ENCODE measurements around the gene ARID1B.
A peak's percentile ranks its signal among the peaks of the same experiment; 100 is the strongest.

ARID1B gene

DNA sequence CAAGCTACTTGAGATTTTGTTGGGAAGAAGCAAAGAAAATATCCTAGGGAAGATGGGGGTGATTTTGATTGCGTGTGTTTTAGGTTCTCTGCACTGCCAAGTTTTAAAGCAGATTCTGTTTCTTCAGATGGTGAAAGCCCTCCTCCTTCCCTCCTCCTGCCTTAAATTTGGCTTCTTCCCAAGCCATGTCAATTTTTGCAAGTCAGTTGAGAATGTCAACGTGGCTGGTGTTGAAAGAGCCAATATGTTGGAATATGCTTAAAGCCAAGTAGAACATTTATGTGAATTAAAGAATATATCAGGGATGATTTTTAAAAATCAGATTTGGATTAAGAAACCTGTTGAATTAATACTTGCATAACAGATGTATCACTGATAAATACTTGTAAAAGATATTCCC is 270.8 kb downstream of the ARID1B start:
- Histone ChIP-seq H3K36me3 (ENCODE audit: control insufficient read depth in 1 of 2, insufficient read depth in 2 of 2, low read length in 2 of 2) (peaks cover 0 to 4% of the 10 kb centered on the region in 2 donors), H3K27ac (ENCODE audit: low read depth, low read length) (no peak overlapping the region), H3K9ac (ENCODE audit: low read depth in 1 of 2, low read length in 2 of 2) (no peak overlapping the region), H3K9me3 (ENCODE audit: control insufficient read depth in 1 of 2, low read length in 2 of 2) (no peaks in the 10 kb centered on the region), H3K4me3 (ENCODE audit: low read depth in 1 of 2, low read length in 2 of 2) (no peak overlapping the region), H3K4me1 (ENCODE audit: control insufficient read depth in 1 of 2, insufficient read depth in 2 of 2, low read length in 2 of 2) (no peaks in the 10 kb centered on the region), H3K27me3 (ENCODE audit: control insufficient read depth in 1 of 2, insufficient read depth in 2 of 2, low read length in 2 of 2) (no peaks in the 10 kb centered on the region)

DNA sequence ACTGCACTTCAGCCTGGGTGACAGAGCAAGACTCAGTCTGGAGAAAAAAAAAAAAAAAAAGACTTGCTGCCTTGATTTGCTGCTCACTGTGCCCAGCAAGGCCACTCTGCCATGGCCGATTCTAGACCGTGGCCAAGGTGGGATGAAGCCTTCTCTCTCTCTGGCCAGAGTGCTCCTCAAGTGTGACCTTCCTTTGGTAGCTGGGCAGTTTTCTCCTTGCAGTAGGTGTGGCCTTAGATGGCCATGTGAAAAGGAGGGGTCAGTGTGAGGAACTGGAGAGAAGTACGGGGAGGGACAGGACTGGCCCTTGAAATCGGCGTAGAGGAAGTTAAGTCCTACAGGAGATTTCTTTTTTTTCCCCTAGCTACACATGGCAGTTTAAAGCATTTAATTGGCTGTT is 272.0 kb downstream of the ARID1B start:
- no peak overlapping the region for H3K4me3 ChIP-seq (ENCODE audit: low read depth in 1 of 2, low read length in 2 of 2)
- H3K9ac ChIP-seq (ENCODE audit: low read depth in 1 of 2, low read length in 2 of 2), result no peak overlapping the region
- no peaks in the 10 kb centered on the region for H3K27me3 ChIP-seq (ENCODE audit: control insufficient read depth in 1 of 2, insufficient read depth in 2 of 2, low read length in 2 of 2)
- H3K4me1 ChIP-seq (ENCODE audit: control insufficient read depth in 1 of 2, insufficient read depth in 2 of 2, low read length in 2 of 2), result no peaks in the 10 kb centered on the region
- no peaks in the 10 kb centered on the region for H3K9me3 ChIP-seq (ENCODE audit: control insufficient read depth in 1 of 2, low read length in 2 of 2)
- H3K27ac ChIP-seq (ENCODE audit: low read depth, low read length), result no peak overlapping the region
- H3K36me3 ChIP-seq (ENCODE audit: control insufficient read depth in 1 of 2, insufficient read depth in 2 of 2, low read length in 2 of 2), result peaks cover 0 to 4% of the 10 kb centered on the region in 2 donors

DNA sequence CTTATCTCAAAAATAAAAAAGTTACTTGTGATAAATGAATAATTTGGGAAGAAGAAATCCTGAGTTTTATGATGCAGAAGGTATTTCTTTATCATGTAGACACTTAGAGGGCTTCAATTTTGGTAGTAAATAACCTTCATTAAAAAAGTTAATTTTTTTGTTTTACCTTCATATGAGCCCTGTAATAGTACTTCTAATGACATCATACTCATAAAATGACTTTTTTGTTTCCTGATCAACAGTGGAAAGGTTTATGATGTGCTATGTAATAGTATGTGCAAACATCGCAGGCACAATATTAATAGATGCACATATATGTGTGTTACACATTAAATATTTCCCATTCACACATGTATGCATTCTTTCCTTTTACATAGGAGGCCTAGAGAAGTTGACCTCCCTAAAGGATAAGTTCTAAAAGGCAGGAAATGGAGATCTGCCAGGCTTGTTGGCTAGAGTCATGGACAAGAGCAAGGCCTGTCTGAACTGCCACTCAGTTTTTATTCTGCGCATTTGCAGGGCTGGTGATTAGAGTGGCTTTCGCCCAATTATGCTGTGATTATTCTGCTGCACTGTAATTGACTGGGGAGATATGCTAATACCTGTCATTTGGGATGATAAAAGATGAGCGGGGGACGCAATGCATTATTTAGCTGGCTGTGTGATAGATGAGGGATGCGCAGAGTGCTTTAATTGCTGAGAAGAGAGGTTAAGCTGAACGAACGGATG is 273.5 kb downstream of the ARID1B start:
- H3K36me3 ChIP-seq (ENCODE audit: control insufficient read depth in 1 of 2, insufficient read depth in 2 of 2, low read length in 2 of 2), result peaks cover 0 to 4% of the 10 kb centered on the region in 2 donors
- H3K27ac ChIP-seq (ENCODE audit: low read depth, low read length), result no peak overlapping the region

DNA sequence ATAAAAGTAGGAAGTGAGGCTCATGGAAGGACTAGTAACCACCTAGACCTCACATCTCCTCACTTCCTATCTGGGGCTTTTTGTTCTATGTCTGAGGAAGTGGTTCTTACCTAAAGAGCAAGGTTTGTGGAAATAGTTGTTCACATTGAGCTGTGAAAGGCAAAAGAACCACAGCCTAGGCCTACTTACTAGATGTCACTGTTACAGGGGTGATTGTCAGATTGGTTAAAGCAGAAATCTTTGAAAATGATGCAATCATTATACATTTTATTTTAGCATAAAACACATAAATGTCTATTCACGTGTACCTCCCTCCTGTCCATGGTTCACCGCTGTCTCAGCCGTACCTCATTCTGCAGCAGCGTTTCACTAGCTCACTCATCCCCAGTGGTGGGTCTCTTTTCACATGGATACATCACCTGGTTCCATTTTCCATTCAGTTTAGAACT is 277.4 kb downstream of the ARID1B start:
- Histone ChIP-seq H3K36me3 (ENCODE audit: control insufficient read depth in 1 of 2, insufficient read depth in 2 of 2, low read length in 2 of 2) (peaks cover 0 to 4% of the 10 kb centered on the region in 2 donors), H3K9ac (ENCODE audit: low read depth in 1 of 2, low read length in 2 of 2) (no peak overlapping the region), H3K4me3 (ENCODE audit: low read depth in 1 of 2, low read length in 2 of 2) (no peak overlapping the region), H3K27ac (ENCODE audit: low read depth, low read length) (peak overlapping the region; percentile 45), H3K4me1 (ENCODE audit: control insufficient read depth in 1 of 2, insufficient read depth in 2 of 2, low read length in 2 of 2) (peaks cover 5 to 7% of the 10 kb centered on the region in 2 donors), H3K27me3 (ENCODE audit: control insufficient read depth in 1 of 2, insufficient read depth in 2 of 2, low read length in 2 of 2) (no peaks in the 10 kb centered on the region), H3K9me3 (ENCODE audit: control insufficient read depth in 1 of 2, low read length in 2 of 2) (peaks cover 0 to 7% of the 10 kb centered on the region in 2 donors)

More for the DNA sequence above, 273.5 kb downstream of the ARID1B start:
- Histone ChIP-seq H3K4me3 (ENCODE audit: low read depth in 1 of 2, low read length in 2 of 2) (no peak overlapping the region), H3K9ac (ENCODE audit: low read depth in 1 of 2, low read length in 2 of 2) (no peak overlapping the region), H3K4me1 (ENCODE audit: control insufficient read depth in 1 of 2, insufficient read depth in 2 of 2, low read length in 2 of 2) (peaks cover 0 to 3% of the 10 kb centered on the region in 2 donors), H3K27me3 (ENCODE audit: control insufficient read depth in 1 of 2, insufficient read depth in 2 of 2, low read length in 2 of 2) (no peaks in the 10 kb centered on the region), H3K9me3 (ENCODE audit: control insufficient read depth in 1 of 2, low read length in 2 of 2) (peaks cover 0 to 3% of the 10 kb centered on the region in 2 donors)

DNA sequence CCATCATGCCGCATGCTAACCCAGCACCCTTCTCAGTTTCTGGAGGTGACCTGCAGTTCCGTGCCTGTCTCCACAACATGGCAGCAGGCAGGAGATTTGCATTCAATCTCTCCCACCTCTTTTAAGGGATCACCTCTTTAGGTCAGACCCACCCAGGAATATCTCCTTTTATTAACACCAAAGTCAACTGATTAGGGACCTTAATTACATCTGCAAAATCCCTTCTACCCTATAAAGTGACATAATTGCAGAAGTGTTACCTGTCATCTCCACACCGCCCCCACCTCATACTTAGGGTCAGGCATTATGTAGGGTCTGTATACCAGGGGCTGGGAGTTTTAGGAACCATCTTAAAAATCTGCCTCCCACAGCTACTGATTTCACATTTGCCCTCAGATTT is 278.7 kb downstream of the ARID1B start:
- Histone ChIP-seq H3K9me3 (ENCODE audit: control insufficient read depth in 1 of 2, low read length in 2 of 2) (peaks cover 0 to 7% of the 10 kb centered on the region in 2 donors), H3K9ac (ENCODE audit: low read depth in 1 of 2, low read length in 2 of 2) (no peak overlapping the region), H3K4me1 (ENCODE audit: control insufficient read depth in 1 of 2, insufficient read depth in 2 of 2, low read length in 2 of 2) (peaks cover 10 to 12% of the 10 kb centered on the region in 2 donors), H3K36me3 (ENCODE audit: control insufficient read depth in 1 of 2, insufficient read depth in 2 of 2, low read length in 2 of 2) (no peaks in the 10 kb centered on the region), H3K27me3 (ENCODE audit: control insufficient read depth in 1 of 2, insufficient read depth in 2 of 2, low read length in 2 of 2) (no peaks in the 10 kb centered on the region), H3K27ac (ENCODE audit: low read depth, low read length) (no peak overlapping the region), H3K4me3 (ENCODE audit: low read depth in 1 of 2, low read length in 2 of 2) (no peak overlapping the region)

DNA sequence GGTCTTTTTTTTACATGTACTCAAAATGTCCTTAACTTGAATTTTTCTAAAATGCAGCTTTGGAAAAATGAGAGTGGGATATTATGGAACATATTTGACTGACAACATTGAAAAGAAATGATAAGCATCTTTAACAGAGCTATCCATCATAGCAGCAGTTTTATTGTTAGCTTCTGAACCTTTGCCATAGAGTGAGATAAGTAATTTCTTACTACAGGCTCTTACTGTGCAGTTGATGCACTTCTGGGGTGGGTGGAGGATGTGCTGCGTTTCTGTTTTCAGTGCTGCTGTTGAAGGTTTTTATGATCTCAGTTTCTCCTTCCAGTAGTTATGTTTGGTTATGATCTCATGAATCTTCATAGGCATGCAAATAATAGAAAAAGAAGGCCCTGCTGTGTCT is 279.1 kb downstream of the ARID1B start:
- Histone ChIP-seq H3K9ac (ENCODE audit: low read depth in 1 of 2, low read length in 2 of 2) (no peak overlapping the region), H3K27ac (ENCODE audit: low read depth, low read length) (no peak overlapping the region), H3K4me3 (ENCODE audit: low read depth in 1 of 2, low read length in 2 of 2) (no peak overlapping the region), H3K4me1 (ENCODE audit: control insufficient read depth in 1 of 2, insufficient read depth in 2 of 2, low read length in 2 of 2) (peaks cover 10 to 12% of the 10 kb centered on the region in 2 donors), H3K36me3 (ENCODE audit: control insufficient read depth in 1 of 2, insufficient read depth in 2 of 2, low read length in 2 of 2) (no peaks in the 10 kb centered on the region), H3K9me3 (ENCODE audit: control insufficient read depth in 1 of 2, low read length in 2 of 2) (peaks cover 0 to 7% of the 10 kb centered on the region in 2 donors), H3K27me3 (ENCODE audit: control insufficient read depth in 1 of 2, insufficient read depth in 2 of 2, low read length in 2 of 2) (no peaks in the 10 kb centered on the region)

DNA sequence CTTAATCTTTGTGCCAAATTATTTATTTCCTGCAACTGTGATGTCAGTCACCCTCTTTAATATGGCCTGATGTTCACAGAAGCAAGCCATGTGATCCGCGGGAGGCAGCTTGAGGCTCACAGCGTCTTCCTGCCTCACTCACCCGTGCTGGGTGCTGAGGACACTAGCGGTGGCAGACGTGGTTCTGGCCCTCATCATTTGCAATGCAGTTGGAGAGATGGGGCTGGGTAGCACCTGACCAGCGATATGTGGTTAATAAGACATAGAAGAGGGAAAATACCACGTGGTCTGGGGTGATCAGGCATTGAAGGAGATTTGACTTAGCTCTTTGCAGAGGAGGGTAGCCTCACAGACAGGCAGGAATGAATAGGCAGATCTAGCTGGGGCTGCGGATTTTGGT is 281.4 kb downstream of the ARID1B start:
- peaks cover 15% of the 10 kb centered on the region in 2 donors for H3K4me1 ChIP-seq (ENCODE audit: control insufficient read depth in 1 of 2, insufficient read depth in 2 of 2, low read length in 2 of 2)
- no peak overlapping the region for H3K27ac ChIP-seq (ENCODE audit: low read depth, low read length)
- no peaks in the 10 kb centered on the region for H3K27me3 ChIP-seq (ENCODE audit: control insufficient read depth in 1 of 2, insufficient read depth in 2 of 2, low read length in 2 of 2)
- H3K9me3 ChIP-seq (ENCODE audit: control insufficient read depth in 1 of 2, low read length in 2 of 2), result peaks cover 0 to 7% of the 10 kb centered on the region in 2 donors
- H3K36me3 ChIP-seq (ENCODE audit: control insufficient read depth in 1 of 2, insufficient read depth in 2 of 2, low read length in 2 of 2), result no peaks in the 10 kb centered on the region
- H3K9ac ChIP-seq (ENCODE audit: low read depth in 1 of 2, low read length in 2 of 2), result no peak overlapping the region
- H3K4me3 ChIP-seq (ENCODE audit: low read depth in 1 of 2, low read length in 2 of 2), result no peak overlapping the region

DNA sequence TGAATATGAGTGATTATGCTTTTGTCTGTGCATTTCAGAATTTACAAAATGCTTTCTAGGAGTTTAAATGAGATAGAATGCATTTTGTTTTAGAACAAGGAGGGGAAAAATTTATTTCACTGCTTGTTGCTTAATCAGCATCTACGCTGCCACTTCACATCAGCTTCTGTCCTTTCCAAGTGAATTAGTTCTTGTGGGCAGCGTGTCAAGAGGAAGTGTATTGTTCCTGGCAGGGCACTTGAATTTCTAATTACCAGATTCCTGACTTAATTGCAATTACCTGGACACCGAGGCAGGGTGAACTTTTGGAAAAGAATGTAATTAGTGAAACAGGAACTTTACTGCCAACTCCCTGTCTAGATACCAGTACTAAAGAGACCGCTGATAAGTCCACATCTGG is 282.6 kb downstream of the ARID1B start:
- Histone ChIP-seq H3K9ac (ENCODE audit: low read depth in 1 of 2, low read length in 2 of 2) (no peak overlapping the region), H3K9me3 (ENCODE audit: control insufficient read depth in 1 of 2, low read length in 2 of 2) (peaks cover 0 to 7% of the 10 kb centered on the region in 2 donors), H3K4me1 (ENCODE audit: control insufficient read depth in 1 of 2, insufficient read depth in 2 of 2, low read length in 2 of 2) (peaks cover 15% of the 10 kb centered on the region in 2 donors), H3K4me3 (ENCODE audit: low read depth in 1 of 2, low read length in 2 of 2) (no peak overlapping the region), H3K27ac (ENCODE audit: low read depth, low read length) (no peak overlapping the region), H3K27me3 (ENCODE audit: control insufficient read depth in 1 of 2, insufficient read depth in 2 of 2, low read length in 2 of 2) (no peaks in the 10 kb centered on the region), H3K36me3 (ENCODE audit: control insufficient read depth in 1 of 2, insufficient read depth in 2 of 2, low read length in 2 of 2) (peaks cover 0 to 2% of the 10 kb centered on the region in 2 donors)

DNA sequence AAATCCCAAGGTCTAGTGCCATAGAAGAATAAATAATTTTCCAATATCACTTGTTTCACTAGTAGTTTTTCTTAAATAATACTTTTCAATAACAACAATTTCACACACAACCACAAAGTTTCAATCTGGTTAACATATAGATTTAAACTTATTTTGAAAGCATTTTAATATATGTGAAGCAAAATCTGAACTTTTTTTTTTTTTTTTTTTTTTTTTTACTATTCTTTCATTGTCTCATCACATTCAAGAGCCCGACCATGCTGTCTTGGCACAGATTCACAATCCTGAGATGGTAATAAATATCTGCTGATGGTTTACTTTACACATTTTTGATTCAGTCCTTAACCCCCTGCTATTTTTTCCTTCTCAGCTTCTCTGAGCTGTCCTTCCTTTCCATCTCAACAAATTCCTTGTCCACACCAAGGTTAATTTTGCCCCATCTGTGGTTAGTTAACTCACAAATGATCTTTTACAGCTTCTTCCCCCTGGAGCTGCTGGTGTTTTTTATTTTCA is 283.3 kb downstream of the ARID1B start:
- Histone ChIP-seq H3K36me3 (ENCODE audit: control insufficient read depth in 1 of 2, insufficient read depth in 2 of 2, low read length in 2 of 2) (peaks cover 0 to 3% of the 10 kb centered on the region in 2 donors), H3K27me3 (ENCODE audit: control insufficient read depth in 1 of 2, insufficient read depth in 2 of 2, low read length in 2 of 2) (no peaks in the 10 kb centered on the region), H3K4me3 (ENCODE audit: low read depth in 1 of 2, low read length in 2 of 2) (no peak overlapping the region), H3K9me3 (ENCODE audit: control insufficient read depth in 1 of 2, low read length in 2 of 2) (peaks cover 0 to 6% of the 10 kb centered on the region in 2 donors), H3K4me1 (ENCODE audit: control insufficient read depth in 1 of 2, insufficient read depth in 2 of 2, low read length in 2 of 2) (peaks cover 12 to 18% of the 10 kb centered on the region in 2 donors), H3K27ac (ENCODE audit: low read depth, low read length) (no peak overlapping the region), H3K9ac (ENCODE audit: low read depth in 1 of 2, low read length in 2 of 2) (no peak overlapping the region)

DNA sequence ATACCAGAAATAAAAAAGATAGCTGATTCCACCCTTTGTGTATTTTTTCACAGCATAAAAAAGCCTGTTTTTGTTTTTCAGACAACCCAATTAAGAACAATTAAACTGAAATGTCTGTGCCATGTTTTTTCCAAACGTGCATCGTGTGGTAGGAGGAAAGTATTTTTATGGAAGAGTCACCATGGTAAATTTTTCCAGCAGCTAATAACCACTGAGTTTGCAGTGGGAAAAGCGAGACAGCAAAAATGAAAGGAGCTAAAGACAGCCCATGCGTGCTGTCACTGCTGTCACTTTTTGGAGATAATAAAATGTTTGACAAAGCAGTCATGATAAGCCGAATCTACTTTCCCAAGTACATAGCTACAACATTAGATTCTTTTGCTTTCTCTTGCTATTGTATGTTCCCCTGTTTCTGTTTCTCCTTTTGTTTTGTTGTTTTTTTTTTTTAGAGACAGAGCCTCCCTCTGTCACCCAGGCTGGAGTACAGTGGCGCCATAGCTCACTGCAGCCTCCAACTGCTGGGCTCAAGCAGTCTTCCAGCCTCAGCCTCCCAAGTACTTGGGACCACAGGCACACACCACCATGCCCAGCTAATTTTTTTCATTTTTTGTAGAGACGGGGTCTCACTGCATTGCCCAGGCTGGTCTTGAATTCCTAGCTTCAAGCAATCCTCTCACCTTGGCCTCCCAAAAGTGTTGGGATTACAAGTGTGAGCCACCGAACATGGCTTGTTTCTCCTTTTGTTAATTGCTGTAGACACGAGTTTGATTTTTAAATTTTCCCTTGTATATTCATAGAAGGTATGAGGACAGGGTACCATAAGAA is 284.8 kb downstream of the ARID1B start:
- no peaks in the 10 kb centered on the region for H3K9me3 ChIP-seq (ENCODE audit: control insufficient read depth in 1 of 2, low read length in 2 of 2)
- peaks cover 12 to 18% of the 10 kb centered on the region in 2 donors for H3K4me1 ChIP-seq (ENCODE audit: control insufficient read depth in 1 of 2, insufficient read depth in 2 of 2, low read length in 2 of 2)
- H3K27me3 ChIP-seq (ENCODE audit: control insufficient read depth in 1 of 2, insufficient read depth in 2 of 2, low read length in 2 of 2), result no peaks in the 10 kb centered on the region
- H3K4me3 ChIP-seq (ENCODE audit: low read depth in 1 of 2, low read length in 2 of 2), result no peak overlapping the region
- peaks cover 0 to 3% of the 10 kb centered on the region in 2 donors for H3K36me3 ChIP-seq (ENCODE audit: control insufficient read depth in 1 of 2, insufficient read depth in 2 of 2, low read length in 2 of 2)
- no peak overlapping the region for H3K27ac ChIP-seq (ENCODE audit: low read depth, low read length)
- H3K9ac ChIP-seq (ENCODE audit: low read depth in 1 of 2, low read length in 2 of 2), result no peak overlapping the region
